ENCODE data around the gene TNFRSF19. TPM values are rescaled to one million over a fixed set of nuclear protein-coding genes. Genes with fewer than 3 reads are reported as not detected.

TNFRSF19 gene
- total and polyA plus RNA-seq, 7 experiments from 2014 or later = 0.10 to 0.24 TPM; not detected in 5

DNA sequence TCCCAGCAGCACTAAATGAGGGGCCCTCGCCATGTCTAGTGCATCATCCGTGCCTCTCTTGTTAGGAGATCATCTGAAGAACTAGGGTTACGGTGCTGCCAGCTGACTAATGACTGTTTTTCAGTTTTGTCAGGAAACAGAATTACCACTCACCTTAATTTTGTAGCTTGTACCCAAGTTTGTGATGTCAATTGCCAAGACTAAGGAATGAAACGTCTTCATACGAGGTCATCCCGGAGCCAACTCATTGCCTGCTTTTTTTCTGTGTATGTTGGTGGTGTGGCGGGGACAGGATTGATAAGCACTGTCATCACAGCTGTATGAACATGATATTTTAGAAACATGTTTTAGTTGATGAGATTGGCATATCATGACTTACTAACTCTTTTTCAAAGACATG lies 100.6 kb downstream of the TNFRSF19 start:
- Mint-ChIP-seq H3K36me3 (no peaks in the 10 kb centered on the region), H3K4me1 (peaks cover 0 to 2% (median 0%) of the 10 kb centered on the region in 7 donors), H3K27me3 (peaks cover 5 to 29% (median 11%) of the 10 kb centered on the region in 5 donors), H3K9me3 (no peaks in the 10 kb centered on the region), H3K27ac (no peak overlapping the region), H3K4me3 (no peak overlapping the region)
- Histone ChIP-seq H3K27me3 (ENCODE audit: control insufficient read depth in 2 of 2, insufficient read depth in 2 of 2, low read length in 2 of 2) (no peaks in the 10 kb centered on the region), H3K4me3 (ENCODE audit: low read length) (no peak overlapping the region), H3K4me1 (ENCODE audit: control insufficient read depth in 2 of 2, insufficient read depth in 2 of 2, low read length in 2 of 2) (no peaks in the 10 kb centered on the region), H3K36me3 (ENCODE audit: control insufficient read depth in 2 of 3, insufficient read depth in 3 of 3, low read length in 3 of 3) (no peaks in the 10 kb centered on the region), H3K27ac (ENCODE audit: low read depth, low read length) (no peak overlapping the region), H3K9me3 (ENCODE audit: control insufficient read depth in 2 of 3, low read length in 3 of 3) (no peaks in the 10 kb centered on the region)
- DNase-seq (no peak), ATAC-seq (no peak)
- intact Hi-C loops (cut with micrococcal nuclease) = no loop called here
- POLR2A ChIA-PET = interaction anchor here (0.9 kb wide), 1 partner anchor 10 kb away, joined by 4 read pairs; no protein-coding TSS in a partner anchor
- CTCF ChIA-PET = interaction anchor here (1.3 kb wide), 1 partner anchor 9 kb away, joined by 4 read pairs; no protein-coding TSS in a partner anchor

DNA sequence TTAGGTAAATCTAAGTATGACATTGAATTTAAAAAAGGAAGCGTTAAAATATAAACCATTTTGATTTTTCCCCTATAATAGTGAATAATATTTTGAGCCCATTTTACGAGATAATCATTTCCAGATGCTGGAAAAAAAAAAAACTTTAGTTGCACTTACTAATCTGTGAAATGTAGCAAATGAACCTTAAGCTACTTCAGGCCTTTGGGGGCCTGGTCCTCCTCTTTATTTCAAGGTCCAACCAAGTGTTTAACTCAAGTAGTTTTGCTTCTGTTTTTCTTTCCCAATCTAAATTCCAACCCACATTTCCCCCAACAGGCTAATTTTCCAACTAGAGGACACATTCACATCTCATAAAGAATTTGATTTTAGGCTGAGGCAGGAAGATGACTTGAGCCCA lies 101.2 kb downstream of the TNFRSF19 start:
- no peaks in the 10 kb centered on the region for H3K36me3 ChIP-seq (ENCODE audit: control insufficient read depth in 2 of 3, insufficient read depth in 3 of 3, low read length in 3 of 3)
- H3K27me3 ChIP-seq (ENCODE audit: control insufficient read depth in 2 of 2, insufficient read depth in 2 of 2, low read length in 2 of 2) = no peaks in the 10 kb centered on the region
- H3K9me3 Mint-ChIP-seq = no peaks in the 10 kb centered on the region
- DNase-seq = no peak
- no peaks in the 10 kb centered on the region for H3K4me1 ChIP-seq (ENCODE audit: control insufficient read depth in 2 of 2, insufficient read depth in 2 of 2, low read length in 2 of 2)
- H3K27me3 Mint-ChIP-seq = peaks cover 5 to 29% (median 11%) of the 10 kb centered on the region in 5 donors
- POLR2A ChIA-PET = interaction anchor here (0.9 kb wide), 1 partner anchor 10 kb away, joined by 4 read pairs; no protein-coding TSS in a partner anchor
- no peak overlapping the region for H3K4me3 ChIP-seq (ENCODE audit: low read length)
- CTCF ChIA-PET = no interaction called here
- no peaks in the 10 kb centered on the region for H3K36me3 Mint-ChIP-seq
- ATAC-seq = no peak
- intact Hi-C loops (cut with micrococcal nuclease) = no loop called here
- H3K9me3 ChIP-seq (ENCODE audit: control insufficient read depth in 2 of 3, low read length in 3 of 3) = no peaks in the 10 kb centered on the region
- no peak overlapping the region for H3K4me3 Mint-ChIP-seq
- no peak overlapping the region for H3K27ac ChIP-seq (ENCODE audit: low read depth, low read length)
- peaks cover 0 to 2% (median 0%) of the 10 kb centered on the region in 7 donors for H3K4me1 Mint-ChIP-seq
- H3K27ac Mint-ChIP-seq = no peak overlapping the region

DNA sequence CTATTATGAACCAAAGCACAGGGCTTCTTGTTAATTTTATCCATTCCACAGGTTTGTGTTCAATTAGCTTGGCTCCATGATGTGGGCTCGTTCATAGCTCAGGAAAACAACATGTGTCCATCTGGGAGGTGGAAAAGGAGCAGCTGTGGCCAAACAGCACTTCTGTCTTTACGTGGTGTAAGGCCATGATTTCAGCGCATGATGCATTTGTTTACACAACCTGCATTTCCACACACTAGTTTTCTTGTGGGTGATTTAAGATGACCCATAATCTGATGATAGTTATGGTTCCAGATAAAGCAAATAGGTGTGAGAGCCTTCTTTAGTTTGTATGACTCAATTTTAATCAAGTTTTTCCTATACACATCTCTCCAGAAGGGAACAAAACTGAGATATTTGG lies 101.7 kb downstream of the TNFRSF19 start:
- H3K9me3 Mint-ChIP-seq = no peaks in the 10 kb centered on the region
- Histone ChIP-seq H3K27ac (ENCODE audit: low read depth, low read length) (no peak overlapping the region), H3K4me1 (ENCODE audit: control insufficient read depth in 2 of 2, insufficient read depth in 2 of 2, low read length in 2 of 2) (no peaks in the 10 kb centered on the region), H3K27me3 (ENCODE audit: control insufficient read depth in 2 of 2, insufficient read depth in 2 of 2, low read length in 2 of 2) (no peaks in the 10 kb centered on the region), H3K4me3 (ENCODE audit: low read length) (no peak overlapping the region), H3K36me3 (ENCODE audit: control insufficient read depth in 2 of 3, insufficient read depth in 3 of 3, low read length in 3 of 3) (no peaks in the 10 kb centered on the region), H3K9me3 (ENCODE audit: control insufficient read depth in 2 of 3, low read length in 3 of 3) (no peaks in the 10 kb centered on the region)
- H3K4me3 Mint-ChIP-seq = no peak overlapping the region
- POLR2A ChIA-PET = interaction anchor here (0.9 kb wide), 1 partner anchor 11 kb away, joined by 4 read pairs; no protein-coding TSS in a partner anchor
- intact Hi-C loops (cut with micrococcal nuclease) = no loop called here
- peaks cover 5 to 29% (median 11%) of the 10 kb centered on the region in 5 donors for H3K27me3 Mint-ChIP-seq
- H3K27ac Mint-ChIP-seq = no peak overlapping the region
- ATAC-seq (no peak), DNase-seq (no peak)
- CTCF ChIA-PET = no interaction called here
- peaks cover 0 to 2% (median 0%) of the 10 kb centered on the region in 7 donors for H3K4me1 Mint-ChIP-seq
- H3K36me3 Mint-ChIP-seq = no peaks in the 10 kb centered on the region

DNA sequence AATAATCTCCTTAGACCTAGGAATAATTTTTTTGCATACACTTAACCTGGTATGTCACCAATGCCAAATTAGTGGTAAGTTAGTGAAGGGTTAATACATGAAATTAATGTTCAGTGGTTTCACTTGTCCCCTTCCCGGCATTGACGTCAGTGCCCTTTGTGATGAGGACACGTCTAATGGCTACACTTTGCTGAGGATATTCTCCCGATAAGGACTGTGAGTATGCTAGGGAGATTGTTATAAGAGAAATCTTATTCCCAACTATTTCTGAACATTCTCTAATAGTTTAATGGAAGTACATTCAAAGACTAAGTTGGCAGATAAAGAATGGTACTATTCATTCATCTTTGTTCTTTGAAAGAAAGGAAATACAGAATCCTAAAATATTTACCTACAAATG lies 102.4 kb downstream of the TNFRSF19 start:
- H3K4me1 Mint-ChIP-seq = peaks cover 0 to 2% (median 0%) of the 10 kb centered on the region in 7 donors
- H3K27me3 Mint-ChIP-seq = peaks cover 5 to 29% (median 11%) of the 10 kb centered on the region in 5 donors

DNA sequence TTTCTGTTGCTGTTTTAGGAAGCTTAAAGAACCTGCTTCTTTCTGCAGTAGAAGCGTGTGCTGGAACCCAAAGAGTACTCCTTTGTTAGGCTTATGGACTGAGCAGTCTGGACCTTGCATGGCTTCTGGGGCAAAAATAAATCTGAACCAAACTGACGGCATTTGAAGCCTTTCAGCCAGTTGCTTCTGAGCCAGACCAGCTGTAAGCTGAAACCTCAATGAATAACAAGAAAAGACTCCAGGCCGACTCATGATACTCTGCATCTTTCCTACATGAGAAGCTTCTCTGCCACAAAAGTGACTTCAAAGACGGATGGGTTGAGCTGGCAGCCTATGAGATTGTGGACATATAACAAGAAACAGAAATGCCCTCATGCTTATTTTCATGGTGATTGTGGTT lies 103.1 kb downstream of the TNFRSF19 start:
- Mint-ChIP-seq H3K27ac (no peak overlapping the region), H3K9me3 (no peaks in the 10 kb centered on the region), H3K4me1 (peaks cover 0 to 2% (median 0%) of the 10 kb centered on the region in 7 donors), H3K36me3 (no peaks in the 10 kb centered on the region), H3K27me3 (peaks cover 5 to 29% (median 11%) of the 10 kb centered on the region in 5 donors), H3K4me3 (no peak overlapping the region)
- no peak overlapping the region for H3K27ac ChIP-seq (ENCODE audit: low read depth, low read length)
- no peaks in the 10 kb centered on the region for H3K27me3 ChIP-seq (ENCODE audit: control insufficient read depth in 2 of 2, insufficient read depth in 2 of 2, low read length in 2 of 2)
- H3K4me1 ChIP-seq (ENCODE audit: control insufficient read depth in 2 of 2, insufficient read depth in 2 of 2, low read length in 2 of 2) = no peaks in the 10 kb centered on the region
- DNase-seq (no peak), ATAC-seq (no peak)
- no peaks in the 10 kb centered on the region for H3K36me3 ChIP-seq (ENCODE audit: control insufficient read depth in 2 of 3, insufficient read depth in 3 of 3, low read length in 3 of 3)
- ChIA-PET CTCF (interaction anchor here (1.1 kb wide), 1 partner anchor 18 kb away, joined by 3 read pairs; no protein-coding TSS in a partner anchor), POLR2A (no interaction called here)
- intact Hi-C loops (cut with micrococcal nuclease) = no loop called here
- H3K9me3 ChIP-seq (ENCODE audit: control insufficient read depth in 2 of 3, low read length in 3 of 3) = no peaks in the 10 kb centered on the region
- H3K4me3 ChIP-seq (ENCODE audit: low read length) = no peak overlapping the region

More for the DNA sequence above, 102.4 kb downstream of the TNFRSF19 start:
- ChIA-PET CTCF (no interaction called here), POLR2A (no interaction called here)
- Histone ChIP-seq H3K9me3 (ENCODE audit: control insufficient read depth in 2 of 3, low read length in 3 of 3) (no peaks in the 10 kb centered on the region), H3K4me1 (ENCODE audit: control insufficient read depth in 2 of 2, insufficient read depth in 2 of 2, low read length in 2 of 2) (no peaks in the 10 kb centered on the region), H3K27ac (ENCODE audit: low read depth, low read length) (no peak overlapping the region), H3K27me3 (ENCODE audit: control insufficient read depth in 2 of 2, insufficient read depth in 2 of 2, low read length in 2 of 2) (no peaks in the 10 kb centered on the region), H3K4me3 (ENCODE audit: low read length) (no peak overlapping the region), H3K36me3 (ENCODE audit: control insufficient read depth in 2 of 3, insufficient read depth in 3 of 3, low read length in 3 of 3) (no peaks in the 10 kb centered on the region)
- intact Hi-C loops (cut with micrococcal nuclease) = no loop called here
- no peaks in the 10 kb centered on the region for H3K9me3 Mint-ChIP-seq
- no peak overlapping the region for H3K27ac Mint-ChIP-seq
- no peaks in the 10 kb centered on the region for H3K36me3 Mint-ChIP-seq
- no peak for ATAC-seq
- no peak for DNase-seq
- H3K4me3 Mint-ChIP-seq = no peak overlapping the region

DNA sequence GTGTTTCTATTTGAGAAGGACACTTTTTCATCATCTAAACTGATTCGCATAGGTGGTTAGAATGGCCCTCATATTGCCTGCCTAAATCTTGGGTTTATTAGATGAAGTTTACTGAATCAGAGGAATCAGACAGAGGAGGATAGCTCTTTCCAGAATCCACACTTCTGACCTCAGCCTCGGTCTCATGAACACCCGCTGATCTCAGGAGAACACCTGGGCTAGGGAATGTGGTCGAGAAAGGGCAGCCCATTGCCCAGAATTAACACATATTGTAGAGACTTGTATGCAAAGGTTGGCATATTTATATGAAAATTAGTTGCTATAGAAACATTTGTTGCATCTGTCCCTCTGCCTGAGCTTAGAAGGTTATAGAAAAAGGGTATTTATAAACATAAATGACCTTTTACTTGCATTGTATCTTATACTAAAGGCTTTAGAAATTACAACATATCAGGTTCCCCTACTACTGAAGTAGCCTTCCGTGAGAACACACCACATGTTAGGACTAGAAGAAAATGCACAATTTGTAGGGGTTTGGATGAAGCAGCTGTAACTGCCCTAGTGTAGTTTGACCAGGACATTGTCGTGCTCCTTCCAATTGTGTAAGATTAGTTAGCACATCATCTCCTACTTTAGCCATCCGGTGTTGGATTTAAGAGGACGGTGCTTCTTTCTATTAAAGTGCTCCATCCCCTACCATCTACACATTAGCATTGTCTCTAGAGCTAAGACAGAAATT lies 103.8 kb downstream of the TNFRSF19 start:
- Mint-ChIP-seq H3K9me3 (no peaks in the 10 kb centered on the region), H3K4me3 (no peak overlapping the region), H3K27ac (no peak overlapping the region), H3K27me3 (peaks cover 5 to 29% (median 11%) of the 10 kb centered on the region in 5 donors), H3K4me1 (peaks cover 0 to 5% (median 3%) of the 10 kb centered on the region in 7 donors), H3K36me3 (no peaks in the 10 kb centered on the region)
- no peak overlapping the region for H3K4me3 ChIP-seq (ENCODE audit: low read length)
- H3K4me1 ChIP-seq (ENCODE audit: control insufficient read depth in 2 of 2, insufficient read depth in 2 of 2, low read length in 2 of 2) = no peaks in the 10 kb centered on the region
- intact Hi-C loops (cut with micrococcal nuclease) = no loop called here
- DNase-seq (no peak), ATAC-seq (no peak)
- no peaks in the 10 kb centered on the region for H3K36me3 ChIP-seq (ENCODE audit: control insufficient read depth in 2 of 3, insufficient read depth in 3 of 3, low read length in 3 of 3)
- no peaks in the 10 kb centered on the region for H3K9me3 ChIP-seq (ENCODE audit: control insufficient read depth in 2 of 3, low read length in 3 of 3)
- ChIA-PET CTCF (interaction anchor here (1.1 kb wide), 1 partner anchor 18 kb away, joined by 3 read pairs; no protein-coding TSS in a partner anchor), POLR2A (no interaction called here)
- H3K27ac ChIP-seq (ENCODE audit: low read depth, low read length) = no peak overlapping the region
- no peaks in the 10 kb centered on the region for H3K27me3 ChIP-seq (ENCODE audit: control insufficient read depth in 2 of 2, insufficient read depth in 2 of 2, low read length in 2 of 2)

Measured in naive thymus-derived CD4-positive, alpha-beta T cell (primary cell).